ENCODE data around the gene WBP1L. TPM values are rescaled to one million over a fixed set of nuclear protein-coding genes. Genes with fewer than 3 reads are reported as not detected.
"Not testable (repeated sequence)": the region's sequence is repeated elsewhere in the genome, so short reads cannot be mapped to it uniquely, and the experiment has no call there.

WBP1L gene
- total RNA-seq, 2 experiments from 2014 or later = 17.6 to 24.4 TPM

DNA sequence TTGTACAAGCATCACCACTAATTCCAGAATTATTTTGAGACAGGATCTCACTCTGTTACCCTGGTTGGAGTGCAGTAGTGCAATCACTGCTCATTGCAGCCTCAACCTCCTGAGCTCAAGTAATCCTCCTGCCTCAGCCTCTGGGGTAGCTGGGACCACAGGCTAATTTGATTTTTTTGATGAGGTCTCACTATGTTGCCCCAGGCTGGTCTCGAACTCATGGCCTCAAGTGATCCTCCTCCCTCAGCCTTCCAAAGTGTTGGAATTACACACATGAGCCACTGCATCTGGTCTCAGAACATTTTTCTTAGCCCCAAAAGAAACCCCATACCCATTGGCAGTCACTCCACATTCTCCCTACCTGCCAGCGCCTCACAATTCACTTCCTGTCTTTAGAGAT, 3.5 kb upstream of the WBP1L start:
- Histone ChIP-seq H3K36me3 (ENCODE audit: insufficient read depth, low read length) (peaks cover 11% of the 10 kb centered on the region), H2AFZ (ENCODE audit: low read length) (no peak overlapping the region), H3K9me3 (ENCODE audit: low read length) (no peaks in the 10 kb centered on the region), H3K27ac (ENCODE audit: low read depth, low read length, poor library complexity, severe bottlenecking) (no peak overlapping the region), H3K4me3 (ENCODE audit: low read depth, low read length, poor library complexity, severe bottlenecking) (no peak overlapping the region), H4K20me1 (ENCODE audit: insufficient read depth, low read length) (no peaks in the 10 kb centered on the region; the same call in 1 of the 2 replicates), H3K4me1 (ENCODE audit: insufficient read depth, low read length, poor library complexity, severe bottlenecking) (peaks cover 19% of the 10 kb centered on the region), H3K79me2 (ENCODE audit: insufficient read depth, low read depth, low read length) (peaks cover 13% of the 10 kb centered on the region), H3K4me2 (ENCODE audit: low read length) (no peak overlapping the region), H3K9me2 (ENCODE audit: insufficient read depth, low read length) (no peaks in the 10 kb centered on the region)
- no TSS peak for BruUV-seq (replicated peaks)
- ChIA-PET CTCF (ENCODE audit: unreplicated experiment) (no interaction called here), POLR2A (interaction anchor here (0.6 kb wide), 1 partner anchor 435 kb away, joined by 3 read pairs; no protein-coding TSS in a partner anchor)
- no peak for DNase-seq (ENCODE audit: low spot score)
- intact Hi-C loops (cut with micrococcal nuclease; ENCODE audit: unreplicated experiment) = no loop called here
- no peak for TF ChIP-seq CTCF (conservative IDR thresholded peaks at IDR 0.05; ENCODE audit: low read length)
- no peak for TF ChIP-seq EZH2phosphoT487 (IDR thresholded peaks at IDR 0.05; ENCODE audit: borderline replicate concordance, low read depth, low read length)

- intact Hi-C loops (cut with micrococcal nuclease; ENCODE audit: unreplicated experiment) = loop anchor here (2.0 kb wide), 1 partner anchor 27 kb away; the partner anchor contains the start of genes ARL3 and SFXN2
- peaks cover 11% of the 10 kb centered on the region for H3K36me3 ChIP-seq (ENCODE audit: insufficient read depth, low read length)
- DNase-seq (ENCODE audit: low spot score) = no peak
- no peaks in the 10 kb centered on the region; the same call in 1 of the 2 replicates for H4K20me1 ChIP-seq (ENCODE audit: insufficient read depth, low read length)
- POLR2A ChIA-PET = interaction anchor here (0.6 to 1.2 kb wide), 3 partner anchors 27 to 497 kb away, joined by 3 to 5 read pairs (median 3); partner anchors contain the start of gene SFXN2
- peaks cover 27% of the 10 kb centered on the region for H3K79me2 ChIP-seq (ENCODE audit: insufficient read depth, low read depth, low read length)
- H3K4me3 ChIP-seq (ENCODE audit: low read depth, low read length, poor library complexity, severe bottlenecking) = no peak overlapping the region
- H3K27ac ChIP-seq (ENCODE audit: low read depth, low read length, poor library complexity, severe bottlenecking) = no peak overlapping the region
- BruUV-seq (replicated peaks) = no TSS peak
- TF ChIP-seq CTCF (conservative IDR thresholded peaks at IDR 0.05; ENCODE audit: low read length) = no peak
- TF ChIP-seq EZH2phosphoT487 (IDR thresholded peaks at IDR 0.05; ENCODE audit: borderline replicate concordance, low read depth, low read length) = no peak
- H3K9me3 ChIP-seq (ENCODE audit: low read length) = no peaks in the 10 kb centered on the region
- CTCF ChIA-PET (ENCODE audit: unreplicated experiment) = no interaction called here
- peaks cover 29% of the 10 kb centered on the region for H3K4me1 ChIP-seq (ENCODE audit: insufficient read depth, low read length, poor library complexity, severe bottlenecking)
- H3K4me2 ChIP-seq (ENCODE audit: low read length) = no peak overlapping the region
- no peak overlapping the region for H2AFZ ChIP-seq (ENCODE audit: low read length)
- no peaks in the 10 kb centered on the region for H3K9me2 ChIP-seq (ENCODE audit: insufficient read depth, low read length)
Observed at GRCh38 chr10:102741726-102742237, 2.0 kb upstream of the WBP1L start.

DNA sequence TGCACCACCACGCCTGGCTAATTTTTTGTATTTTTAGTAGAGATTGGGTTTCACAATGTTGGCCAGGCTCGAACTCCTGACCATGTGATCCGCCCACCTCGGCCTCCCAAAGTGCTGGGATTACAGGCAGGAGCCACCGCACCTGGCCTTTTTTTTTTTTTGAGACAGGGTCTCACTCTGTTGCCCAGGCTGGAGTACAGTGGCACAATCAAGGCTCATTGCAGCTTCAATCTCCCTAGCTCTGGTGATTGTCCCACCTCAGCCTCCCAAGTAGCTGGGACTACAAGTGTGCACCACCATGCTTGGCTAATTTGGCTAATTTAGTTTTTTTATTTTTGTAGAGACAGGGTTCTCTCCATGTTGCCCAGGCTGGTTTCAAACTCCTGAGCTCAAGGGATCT, 1.4 kb upstream of the WBP1L start:
- Histone ChIP-seq H3K79me2 (ENCODE audit: insufficient read depth, low read depth, low read length) (peaks cover 27% of the 10 kb centered on the region), H3K4me1 (ENCODE audit: insufficient read depth, low read length, poor library complexity, severe bottlenecking) (peaks cover 29% of the 10 kb centered on the region)
- intact Hi-C loops (cut with micrococcal nuclease; ENCODE audit: unreplicated experiment) = loop anchor here (2.0 kb wide), 1 partner anchor 28 kb away; the partner anchor contains the start of genes ARL3 and SFXN2
- POLR2A ChIA-PET = interaction anchor here (0.6 to 1.1 kb wide), 2 partner anchors 47 to 497 kb away, joined by 3 to 5 read pairs; no protein-coding TSS in a partner anchor
- H3K27ac ChIP-seq (ENCODE audit: low read depth, low read length, poor library complexity, severe bottlenecking); H2AFZ ChIP-seq (ENCODE audit: low read length); H4K20me1 ChIP-seq (ENCODE audit: insufficient read depth, low read length); H3K9me3 ChIP-seq (ENCODE audit: low read length); CTCF ChIA-PET (ENCODE audit: unreplicated experiment); H3K36me3 ChIP-seq (ENCODE audit: insufficient read depth, low read length); DNase-seq (ENCODE audit: low spot score); H3K9me2 ChIP-seq (ENCODE audit: insufficient read depth, low read length); BruUV-seq (replicated peaks); H3K4me3 ChIP-seq (ENCODE audit: low read depth, low read length, poor library complexity, severe bottlenecking); H3K4me2 ChIP-seq (ENCODE audit: low read length): not testable (repeated sequence)
